SK-N-SH (cell line): ENCODE measurements around the gene MAPRE3.
A peak's percentile ranks its signal among the peaks of the same experiment; 100 is the strongest.

Source experiments
- ELF1 ChIP-seq: IDR thresholded peaks from 2 replicates; pipeline ENCODE4 v1.4.0; 2012
- EP300 ChIP-seq, 2 experiments: IDR thresholded peaks; 2 replicates each; pipeline versions ENCODE4 v1.4.0 to v1.6.1; 2012; ENCODE audit warnings: borderline replicate concordance in 1 of 2, low read depth in 1 of 2, low read length in 1 of 2
- EZH2phosphoT487 ChIP-seq: fragments of 200-600 bp; sonication (generic); IDR thresholded peaks from 2 replicates; pipeline ENCODE4 v1.6.1; 2017; ENCODE audit warnings: low read depth, mixed run types, mild to moderate bottlenecking, antibody characterized with exemption, moderate library complexity, borderline replicate concordance
- NFIC ChIP-seq: IDR thresholded peaks from 2 replicates; pipeline ENCODE4 v1.4.0; 2012; ENCODE audit warnings: borderline replicate concordance
- POLR2AphosphoS5 ChIP-seq: IDR thresholded peaks from 2 replicates; pipeline ENCODE4 v1.6.1; 2012; ENCODE audit warnings: low read depth, low read length
- RFX5 ChIP-seq: IDR thresholded peaks from 2 replicates; pipeline ENCODE4 v1.6.1; 2012; ENCODE audit warnings: mild to moderate bottlenecking, improper control_type of control experiment, low read length
- RXRA ChIP-seq: IDR thresholded peaks from 2 replicates; pipeline ENCODE4 v1.4.0; 2012; ENCODE audit warnings: low read depth, mild to moderate bottlenecking, borderline replicate concordance
- TCF12 ChIP-seq: IDR thresholded peaks from 2 replicates; pipeline ENCODE4 v1.4.0; 2012
- TF ChIP-seq, protein P1 (sequence below): IDR thresholded peaks from 2 replicates; pipeline ENCODE4 v1.4.0; 2012; ENCODE audit warnings: low read depth
- TF ChIP-seq, protein P2 (sequence below): fragments of 200-600 bp; sonication (generic); IDR thresholded peaks from 2 replicates; pipeline ENCODE4 v1.6.1; 2017; ENCODE audit warnings: antibody characterized with exemption, mild to moderate bottlenecking, moderate library complexity
- TF ChIP-seq, protein P3 (sequence below): IDR thresholded peaks from 2 replicates; pipeline ENCODE4 v1.6.1; 2012; ENCODE audit warnings: mild to moderate bottlenecking, low read depth, low read length, moderate library complexity

DNA sequence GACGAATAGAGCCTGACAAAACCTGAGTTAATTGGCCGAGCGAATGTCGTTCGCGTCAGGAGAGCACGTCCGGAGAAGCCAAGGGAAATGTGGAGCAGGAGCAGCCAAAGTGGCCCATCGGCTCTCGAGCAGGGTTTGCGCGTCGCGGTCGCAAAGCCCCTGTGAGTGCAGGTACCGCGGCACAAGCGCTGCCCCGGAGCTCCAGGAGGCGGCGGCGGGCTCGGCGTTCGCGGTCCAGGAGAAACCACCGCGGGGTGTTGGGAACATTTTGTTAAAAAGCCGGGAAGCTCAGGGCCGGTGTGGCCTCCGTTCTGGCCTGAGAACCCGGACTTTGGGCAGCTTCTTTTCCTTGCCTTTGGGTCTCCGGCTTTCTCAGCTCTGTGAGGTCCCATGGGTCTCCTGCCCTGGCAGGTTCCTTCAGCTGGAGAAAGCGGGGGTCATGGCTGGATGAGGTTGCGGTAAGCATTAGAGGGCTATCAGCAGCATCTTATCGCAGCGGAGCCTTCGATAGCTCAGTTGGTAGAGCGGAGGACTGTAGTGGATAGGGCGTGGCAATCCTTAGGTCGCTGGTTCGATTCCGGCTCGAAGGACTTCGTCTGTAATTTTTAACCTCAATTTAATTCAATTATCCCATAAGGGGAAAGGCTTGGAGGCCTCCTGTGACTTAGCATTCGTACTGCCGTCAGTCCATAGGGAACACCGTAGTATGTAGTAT is 80.0 kb downstream of the MAPRE3 start:
- TF ChIP-seq RXRA (no peak; the same call in 1 of the 2 replicates), NFIC (0 out of 2 replicates have a peak, but pooled peaks have one; percentile 14), ELF1 (no peak), EZH2phosphoT487 (no peak), EP300 (IDR thresholded peaks at IDR 0.05; ENCODE audit: borderline replicate concordance in 1 of 2, low read depth in 1 of 2, low read length in 1 of 2) (peak in 1 of 2 experiments; percentile 76; a peak in 2 of 4 replicates), RFX5 (no peak), POLR2AphosphoS5 (peak; percentile 62; the same call in 1 of the 2 replicates), TCF12 (no peak)
- TF ChIP-seq, protein P1, sequence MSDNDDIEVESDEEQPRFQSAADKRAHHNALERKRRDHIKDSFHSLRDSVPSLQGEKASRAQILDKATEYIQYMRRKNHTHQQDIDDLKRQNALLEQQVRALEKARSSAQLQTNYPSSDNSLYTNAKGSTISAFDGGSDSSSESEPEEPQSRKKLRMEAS: peak; percentile 4; the same call in 1 of the 2 replicates
- TF ChIP-seq, protein P2, sequence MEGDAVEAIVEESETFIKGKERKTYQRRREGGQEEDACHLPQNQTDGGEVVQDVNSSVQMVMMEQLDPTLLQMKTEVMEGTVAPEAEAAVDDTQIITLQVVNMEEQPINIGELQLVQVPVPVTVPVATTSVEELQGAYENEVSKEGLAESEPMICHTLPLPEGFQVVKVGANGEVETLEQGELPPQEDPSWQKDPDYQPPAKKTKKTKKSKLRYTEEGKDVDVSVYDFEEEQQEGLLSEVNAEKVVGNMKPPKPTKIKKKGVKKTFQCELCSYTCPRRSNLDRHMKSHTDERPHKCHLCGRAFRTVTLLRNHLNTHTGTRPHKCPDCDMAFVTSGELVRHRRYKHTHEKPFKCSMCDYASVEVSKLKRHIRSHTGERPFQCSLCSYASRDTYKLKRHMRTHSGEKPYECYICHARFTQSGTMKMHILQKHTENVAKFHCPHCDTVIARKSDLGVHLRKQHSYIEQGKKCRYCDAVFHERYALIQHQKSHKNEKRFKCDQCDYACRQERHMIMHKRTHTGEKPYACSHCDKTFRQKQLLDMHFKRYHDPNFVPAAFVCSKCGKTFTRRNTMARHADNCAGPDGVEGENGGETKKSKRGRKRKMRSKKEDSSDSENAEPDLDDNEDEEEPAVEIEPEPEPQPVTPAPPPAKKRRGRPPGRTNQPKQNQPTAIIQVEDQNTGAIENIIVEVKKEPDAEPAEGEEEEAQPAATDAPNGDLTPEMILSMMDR: peak; percentile 47
- TF ChIP-seq, protein P3, sequence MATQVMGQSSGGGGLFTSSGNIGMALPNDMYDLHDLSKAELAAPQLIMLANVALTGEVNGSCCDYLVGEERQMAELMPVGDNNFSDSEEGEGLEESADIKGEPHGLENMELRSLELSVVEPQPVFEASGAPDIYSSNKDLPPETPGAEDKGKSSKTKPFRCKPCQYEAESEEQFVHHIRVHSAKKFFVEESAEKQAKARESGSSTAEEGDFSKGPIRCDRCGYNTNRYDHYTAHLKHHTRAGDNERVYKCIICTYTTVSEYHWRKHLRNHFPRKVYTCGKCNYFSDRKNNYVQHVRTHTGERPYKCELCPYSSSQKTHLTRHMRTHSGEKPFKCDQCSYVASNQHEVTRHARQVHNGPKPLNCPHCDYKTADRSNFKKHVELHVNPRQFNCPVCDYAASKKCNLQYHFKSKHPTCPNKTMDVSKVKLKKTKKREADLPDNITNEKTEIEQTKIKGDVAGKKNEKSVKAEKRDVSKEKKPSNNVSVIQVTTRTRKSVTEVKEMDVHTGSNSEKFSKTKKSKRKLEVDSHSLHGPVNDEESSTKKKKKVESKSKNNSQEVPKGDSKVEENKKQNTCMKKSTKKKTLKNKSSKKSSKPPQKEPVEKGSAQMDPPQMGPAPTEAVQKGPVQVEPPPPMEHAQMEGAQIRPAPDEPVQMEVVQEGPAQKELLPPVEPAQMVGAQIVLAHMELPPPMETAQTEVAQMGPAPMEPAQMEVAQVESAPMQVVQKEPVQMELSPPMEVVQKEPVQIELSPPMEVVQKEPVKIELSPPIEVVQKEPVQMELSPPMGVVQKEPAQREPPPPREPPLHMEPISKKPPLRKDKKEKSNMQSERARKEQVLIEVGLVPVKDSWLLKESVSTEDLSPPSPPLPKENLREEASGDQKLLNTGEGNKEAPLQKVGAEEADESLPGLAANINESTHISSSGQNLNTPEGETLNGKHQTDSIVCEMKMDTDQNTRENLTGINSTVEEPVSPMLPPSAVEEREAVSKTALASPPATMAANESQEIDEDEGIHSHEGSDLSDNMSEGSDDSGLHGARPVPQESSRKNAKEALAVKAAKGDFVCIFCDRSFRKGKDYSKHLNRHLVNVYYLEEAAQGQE: no peak; the same call in 1 of the 2 replicates
